H1 (cell line): ENCODE measurements around the gene CACFD1. TPM values are rescaled to one million over a fixed set of nuclear protein-coding genes. Genes with fewer than 3 reads are reported as not detected.

ENCODE experiments used
- CTCF ChIA-PET: fragments of 300-600 bp; sonication (Branson Sonifier 250); formaldehyde crosslinking; loops from one replicate; lab custom pipeline; 2021; ENCODE audit not compliant: partially characterized antibody; lab: Charles Lee
- POLR2A ChIA-PET: fragments of 300-600 bp; sonication (Branson Sonifier 250); formaldehyde crosslinking; loops from one replicate; lab custom pipeline; 2021; ENCODE audit warnings: inconsistent platforms; ENCODE audit not compliant: partially characterized antibody; lab: Charles Lee
- DNase-seq, 2 experiments: peaks; one replicate each; pipeline versions ENCODE4 v3.0.0 to v3.0.0-alpha.2; 2010 to 2022; ENCODE audit warnings: low spot score in 2 of 2, low read depth in 1 of 2, mixed read lengths in 1 of 2
- FAIRE-seq: peaks from 2 replicates; lab custom pipeline; 2011; peaks lifted over from hg19 to GRCh38; lab: Jason Lieb, UNC
- H2AFZ ChIP-seq: 2 replicates; pipeline ENCODE4 v1.8.1; 2012; ENCODE audit warnings: low read length, inconsistent platforms
- H2AK5ac ChIP-seq: 2 replicates; pipeline ENCODE4 v1.6.1; 2013; ENCODE audit warnings: low read depth, low read length
- H2BK120ac ChIP-seq: replicated peaks from 2 replicates; pipeline ENCODE3; 2013; ENCODE audit warnings: low read depth, low read length, inconsistent platforms
- H2BK12ac ChIP-seq: 2 replicates; pipeline ENCODE4 v1.6.1; 2013; ENCODE audit warnings: low read depth, low read length
- H2BK15ac ChIP-seq: 2 replicates; pipeline ENCODE4 v1.6.1; 2013; ENCODE audit warnings: low read length
- H2BK20ac ChIP-seq: 2 replicates; pipeline ENCODE4 v1.6.1; 2013; ENCODE audit warnings: low read length
- H2BK5ac ChIP-seq: 2 replicates; pipeline ENCODE4 v1.6.1; 2013; ENCODE audit warnings: low read depth, low read length
- H3K14ac ChIP-seq: 2 replicates; pipeline ENCODE4 v1.6.1; 2013; ENCODE audit warnings: inconsistent platforms; ENCODE audit not compliant: insufficient read length
- H3K18ac ChIP-seq: 2 replicates; pipeline ENCODE4 v1.6.1; 2013; ENCODE audit warnings: low read length; ENCODE audit errors: extremely low read depth
- H3K23ac ChIP-seq: 2 replicates; pipeline ENCODE4 v1.6.1; 2013; ENCODE audit warnings: inconsistent platforms; ENCODE audit not compliant: insufficient read length
- H3K23me2 ChIP-seq: 2 replicates; pipeline ENCODE4 v1.6.1; 2013; ENCODE audit warnings: low read depth, low read length
- H3K27ac ChIP-seq: 2 replicates; pipeline ENCODE4 v1.6.1; 2011; ENCODE audit warnings: low read depth, low read length, inconsistent platforms
- H3K27me3 ChIP-seq, 4 experiments: replicated peaks in 1 of 4; 1 replicate in 1 of 4; 2 replicates in 3 of 4; pipeline versions ENCODE4 v1.6.1 to v1.8.1; 2011 to 2013; ENCODE audit warnings: low read length in 3 of 4, mild to moderate bottlenecking in 3 of 4, inconsistent platforms in 2 of 4, mixed read lengths in 2 of 4, moderate library complexity in 1 of 4; ENCODE audit not compliant: control insufficient read depth in 3 of 4, insufficient read depth in 3 of 4; ENCODE audit errors: extremely low read depth in 1 of 4
- H3K36me3 ChIP-seq, 4 experiments: 2 replicates each; pipeline versions ENCODE4 v1.6.1 to v1.8.1; 2011 to 2013; ENCODE audit warnings: mild to moderate bottlenecking in 4 of 4, low read length in 3 of 4, moderate library complexity in 2 of 4, control low read depth in 1 of 4, inconsistent platforms in 1 of 4; ENCODE audit not compliant: insufficient read depth in 4 of 4, control insufficient read depth in 2 of 4
- H3K4ac ChIP-seq: replicated peaks from 2 replicates; pipeline ENCODE3; 2013; ENCODE audit warnings: low read length, low read depth, mixed read lengths, inconsistent platforms; ENCODE audit not compliant: insufficient read length
- H3K4me1 ChIP-seq, 4 experiments: replicated peaks in 1 of 4; 1 replicate in 1 of 4; 2 replicates in 3 of 4; pipeline versions ENCODE4 v1.6.1 to v1.8.1; 2011 to 2013; ENCODE audit warnings: low read length in 3 of 4, inconsistent platforms in 2 of 4, mixed read lengths in 1 of 4; ENCODE audit not compliant: insufficient read depth in 4 of 4, control insufficient read depth in 3 of 4
- H3K4me2 ChIP-seq, 2 experiments: 2 replicates each; pipeline versions ENCODE4 v1.6.1 to v1.8.1; 2011 to 2013; ENCODE audit warnings: low read depth in 2 of 2, low read length in 2 of 2, control low read depth in 1 of 2, inconsistent platforms in 1 of 2, mild to moderate bottlenecking in 1 of 2; ENCODE audit not compliant: insufficient read depth in 1 of 2
- H3K4me3 ChIP-seq, 4 experiments: fragments of 200-600, 300-600 bp in 1 of 4; sonication (generic), shearing (Covaris generic), sonication (Bioruptor Twin) in 1 of 4; 2 replicates each; pipeline versions ENCODE4 v1.5.1 to v1.8.1; 2011 to 2016; ENCODE audit warnings: low read length in 4 of 4, low read depth in 3 of 4, control low read depth in 2 of 4, inconsistent platforms in 2 of 4, mild to moderate bottlenecking in 2 of 4, mixed read lengths in 1 of 4, moderate library complexity in 1 of 4; ENCODE audit not compliant: insufficient read depth in 2 of 4; ENCODE audit errors: extremely low read depth in 1 of 4
- H3K56ac ChIP-seq: replicated peaks from 2 replicates; pipeline ENCODE3; 2013; ENCODE audit warnings: low read depth, mild to moderate bottlenecking, mixed read lengths, low read length, inconsistent platforms; ENCODE audit not compliant: insufficient read length
- H3K79me1 ChIP-seq: 2 replicates; pipeline ENCODE4 v1.6.1; 2013; ENCODE audit warnings: low read depth, low read length, control low read depth
- H3K79me2 ChIP-seq, 2 experiments: 2 replicates each; pipeline versions ENCODE4 v1.6.1 to v1.8.1; 2012 to 2013; ENCODE audit warnings: low read length in 2 of 2, mild to moderate bottlenecking in 2 of 2, inconsistent platforms in 1 of 2; ENCODE audit not compliant: insufficient read depth in 2 of 2, control insufficient read depth in 1 of 2
- H3K9ac ChIP-seq, 4 experiments: replicated peaks in 1 of 4; 1 replicate in 1 of 4; 2 replicates in 3 of 4; pipeline versions ENCODE4 v1.6.1 to v1.8.1; 2011 to 2013; ENCODE audit warnings: low read depth in 3 of 4, low read length in 3 of 4, control low read depth in 2 of 4, mild to moderate bottlenecking in 2 of 4, moderate library complexity in 2 of 4, inconsistent platforms in 1 of 4; ENCODE audit errors: extremely low read depth in 1 of 4
- H3K9me3 ChIP-seq, 2 experiments: 2 replicates each; pipeline versions ENCODE4 v1.6.1 to v1.8.1; 2012 to 2013; ENCODE audit warnings: mild to moderate bottlenecking in 2 of 2, moderate library complexity in 2 of 2, control low read depth in 1 of 2, inconsistent platforms in 1 of 2, low read depth in 1 of 2, low read length in 1 of 2, mixed read lengths in 1 of 2; ENCODE audit not compliant: insufficient read depth in 2 of 2
- H4K20me1 ChIP-seq, 2 experiments: replicated peaks in 1 of 2; 2 replicates each; pipeline versions ENCODE3 to v1.8.1; 2011 to 2013; ENCODE audit warnings: inconsistent platforms in 2 of 2, low read length in 2 of 2, mild to moderate bottlenecking in 1 of 2; ENCODE audit not compliant: insufficient read depth in 2 of 2, control insufficient read depth in 1 of 2
- H4K5ac ChIP-seq: 2 replicates; pipeline ENCODE4 v1.6.1; 2013; ENCODE audit warnings: low read length, low read depth, mixed read lengths, inconsistent platforms; ENCODE audit not compliant: insufficient read length
- H4K8ac ChIP-seq: 2 replicates; pipeline ENCODE4 v1.8.0; 2013; ENCODE audit warnings: mild to moderate bottlenecking, moderate library complexity, low read length, inconsistent platforms; ENCODE audit not compliant: insufficient read depth; ENCODE audit errors: extremely low read depth
- H4K91ac ChIP-seq: replicated peaks from 2 replicates; pipeline ENCODE3; 2013; ENCODE audit warnings: low read length, mixed read lengths, inconsistent platforms; ENCODE audit not compliant: insufficient read length
- RAD21 ChIP-seq, 2 experiments: IDR thresholded peaks in 1 of 2; conservative IDR thresholded peaks in 1 of 2; 2 replicates each; pipeline ENCODE4 v1.6.1; 2011; ENCODE audit warnings: low read depth in 2 of 2, low read length in 2 of 2, improper control_type of control experiment in 1 of 2, inconsistent platforms in 1 of 2, mild to moderate bottlenecking in 1 of 2, moderate library complexity in 1 of 2
- SIX5 ChIP-seq: IDR thresholded peaks from 2 replicates; pipeline ENCODE4 v1.6.1; 2011; ENCODE audit warnings: mild to moderate bottlenecking, low read depth, low read length
- WGBS, 2 experiments: shearing (Covaris generic) in 1 of 2; methylation state at CpG; one replicate each; pipeline versions ENCODE4 v1.1.6 to v1.1.7; 2013 to 2015; ENCODE audit warnings: low lambda C conversion rate in 2 of 2, mixed read lengths in 2 of 2, inconsistent platforms in 1 of 2, low coverage in 1 of 2, missing lambda C conversion rate in 1 of 2; ENCODE audit not compliant: insufficient replicate concordance in 2 of 2, insufficient coverage in 1 of 2, insufficient read length in 1 of 2; ENCODE audit errors: extremely low coverage in 1 of 2, missing lambda C conversion rate in 1 of 2; 5-methylcytosine and 5-hydroxymethylcytosine counted together
- polyA plus RNA-seq, 7 experiments: library from polyadenylated mRNA; depleted of rRNA in 3 of 7; stranded (reverse) in 5 of 7; unstranded in 2 of 7; fragments of >200 nt in 5 of 7; fragments of 200-250 nt in 2 of 7; gene quantifications; 1 replicate in 5 of 7; 2 replicates in 1 of 7; 4 replicates in 1 of 7; pipeline versions ENCODE4 v1.2.1 to v1.2.3, GENCODE V29; 2011 to 2013; ENCODE audit warnings: missing spikeins in 2 of 7, mixed read lengths in 2 of 7
- total RNA-seq: library from RNA; stranded (reverse); fragmentation: NEBNext Ultra II Directional; extraction: Animal tissue kit (Norgen Biotek cat#: 25700); gene quantifications from 2 replicates; pipeline ENCODE4 v1.2.1, GENCODE V29; 2021
- TF ChIP-seq, protein P1 (sequence below), 3 experiments: IDR thresholded peaks; 1 replicate in 2 of 3; 2 replicates in 1 of 3; pipeline versions ENCODE4 v1.5.1 to v1.6.1; 2011; ENCODE audit warnings: low read length in 3 of 3, mild to moderate bottlenecking in 3 of 3, inconsistent platforms in 2 of 3, low read depth in 1 of 3, moderate library complexity in 1 of 3; ENCODE audit not compliant: insufficient read depth in 1 of 3; ENCODE audit errors: control extremely low read depth in 1 of 3

Gene CACFD1
- total and polyA plus RNA-seq, 2 of the 8 experiments (the other 6 are each of a cell fraction or from before 2014, with no cell fraction given) = 13.4 to 15.5 TPM

DNA sequence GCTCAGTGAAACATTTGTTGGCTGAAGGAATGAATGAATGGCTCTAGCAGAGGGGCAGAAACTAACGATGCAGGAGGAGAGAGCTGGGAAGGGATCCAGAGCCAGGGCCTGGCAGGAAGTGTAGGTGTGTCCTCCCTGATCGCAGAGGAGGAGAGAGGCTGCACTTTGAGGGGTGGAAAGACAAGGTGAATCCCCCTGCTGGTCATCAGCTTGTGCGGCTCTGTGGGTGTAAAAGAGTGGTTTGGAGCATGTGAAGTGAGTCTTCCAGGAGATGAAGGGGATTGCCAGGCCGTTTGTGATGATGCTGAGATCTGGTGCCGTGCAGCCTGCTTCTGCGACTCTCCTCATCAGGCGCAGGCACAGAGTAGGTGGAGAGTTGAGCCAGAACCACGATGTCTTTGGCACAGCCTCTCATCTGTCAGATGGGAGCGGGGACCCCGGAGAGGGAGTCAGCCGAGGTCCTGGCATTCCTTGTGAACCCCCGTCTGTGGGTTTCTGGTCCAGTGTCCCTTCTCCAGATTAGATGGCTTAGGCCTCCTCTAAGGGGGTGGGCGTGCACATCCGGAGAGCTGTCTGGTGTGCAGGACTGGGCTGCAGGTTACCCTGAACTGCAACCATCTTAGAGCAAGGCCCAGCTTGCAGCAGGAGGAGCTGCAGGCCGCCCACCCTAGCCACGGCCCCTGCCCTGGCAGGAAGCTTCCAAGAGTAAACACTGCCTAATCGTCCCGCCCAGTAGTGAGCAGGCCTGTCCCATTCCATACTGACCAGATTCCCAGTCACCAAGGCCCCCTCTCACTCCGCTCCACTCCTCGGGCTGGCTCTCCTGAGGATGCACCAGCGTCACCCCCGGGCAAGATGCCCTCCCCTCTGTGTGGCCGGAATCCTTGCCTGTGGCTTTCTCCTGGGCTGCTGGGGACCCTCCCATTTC is 37.9 kb upstream of the CACFD1 start, which contains the start of gene ADAMTS13:
ADAMTS13 (plus strand) TSS at position 753 of the 928 bp plus-strand sequence; CDS start at position 830, 77 bp downstream.
- Histone ChIP-seq H3K9me3 (no peaks in the 10 kb centered on the region), H2BK12ac (peak within 1 kb of the TSS; percentile 55; the same call in 1 of the 2 replicates), H3K14ac (no peak within 1 kb of the TSS), H3K9ac (peak within 1 kb of the TSS in 1 of 4 experiments; percentile 28; a peak in 1 of 7 replicates), H2BK120ac (no peak within 1 kb of the TSS), H3K4me2 (no peak within 1 kb of the TSS; a peak in 1 of 4 replicates), H3K79me1 (peaks cover under 1% of the 10 kb centered on the region), H3K23ac (no peak within 1 kb of the TSS), H2BK20ac (no peak within 1 kb of the TSS), H3K36me3 (no peaks in the 10 kb centered on the region), H3K27ac (no peak within 1 kb of the TSS), H4K5ac (no peak within 1 kb of the TSS), H2AK5ac (0 out of 2 replicates have a peak within 1 kb of the TSS, but pooled peaks have one; percentile 17), H3K18ac (no peak within 1 kb of the TSS; the same call in 1 of the 2 replicates), H2AFZ (no peak within 1 kb of the TSS), H3K4me3 (no peak within 1 kb of the TSS), H3K23me2 (peaks cover 4% of the 10 kb centered on the region), H4K91ac (peak within 1 kb of the TSS; percentile 6), H2BK5ac (peak within 1 kb of the TSS; percentile 21; the same call in 1 of the 2 replicates), H4K20me1 (no peaks in the 10 kb centered on the region), H2BK15ac (peak within 1 kb of the TSS; percentile 81; the same call in 1 of the 2 replicates), H3K79me2 (peaks cover 0 to 7% of the 10 kb centered on the region in 2 experiments; a peak in 2 of 4 replicates), H3K27me3 (no peaks in the 10 kb centered on the region; a peak in 1 of 7 replicates), H3K56ac (no peak within 1 kb of the TSS), H4K8ac (0 out of 2 replicates have a peak within 1 kb of the TSS, but pooled peaks have one; percentile 60), H3K4me1 (peaks cover 0 to 15% (median 3%) of the 10 kb centered on the region in 4 experiments; a peak in 4 of 7 replicates), H3K4ac (no peak within 1 kb of the TSS)
- DNase-seq (no peak), FAIRE-seq (no peak)
- POLR2A ChIA-PET = interaction anchor here (0.6 to 3.6 kb wide), 7 partner anchors 10 to 80 kb away, joined by 3 to 19 read pairs (median 3); partner anchors contain the start of genes MED22 and RPL7A
- TF ChIP-seq RAD21 (IDR thresholded peaks at IDR 0.05 in 1 of 2, conservative IDR thresholded peaks at IDR 0.05 in 1 of 2; ENCODE audit: low read depth in 2 of 2, low read length in 2 of 2) (peak in 1 of 2 experiments; percentile 19; a peak in 1 of 4 replicates), SIX5 (no peak)
- TF ChIP-seq, protein P1, sequence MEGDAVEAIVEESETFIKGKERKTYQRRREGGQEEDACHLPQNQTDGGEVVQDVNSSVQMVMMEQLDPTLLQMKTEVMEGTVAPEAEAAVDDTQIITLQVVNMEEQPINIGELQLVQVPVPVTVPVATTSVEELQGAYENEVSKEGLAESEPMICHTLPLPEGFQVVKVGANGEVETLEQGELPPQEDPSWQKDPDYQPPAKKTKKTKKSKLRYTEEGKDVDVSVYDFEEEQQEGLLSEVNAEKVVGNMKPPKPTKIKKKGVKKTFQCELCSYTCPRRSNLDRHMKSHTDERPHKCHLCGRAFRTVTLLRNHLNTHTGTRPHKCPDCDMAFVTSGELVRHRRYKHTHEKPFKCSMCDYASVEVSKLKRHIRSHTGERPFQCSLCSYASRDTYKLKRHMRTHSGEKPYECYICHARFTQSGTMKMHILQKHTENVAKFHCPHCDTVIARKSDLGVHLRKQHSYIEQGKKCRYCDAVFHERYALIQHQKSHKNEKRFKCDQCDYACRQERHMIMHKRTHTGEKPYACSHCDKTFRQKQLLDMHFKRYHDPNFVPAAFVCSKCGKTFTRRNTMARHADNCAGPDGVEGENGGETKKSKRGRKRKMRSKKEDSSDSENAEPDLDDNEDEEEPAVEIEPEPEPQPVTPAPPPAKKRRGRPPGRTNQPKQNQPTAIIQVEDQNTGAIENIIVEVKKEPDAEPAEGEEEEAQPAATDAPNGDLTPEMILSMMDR (IDR thresholded peaks at IDR 0.05; ENCODE audit: control extremely low read depth in 1 of 3, insufficient read depth in 1 of 3, low read depth in 1 of 3, low read length in 3 of 3) = peak in 2 of 3 experiments; percentile 30 to 69; a peak in 2 of 4 replicates
- CTCF ChIA-PET = interaction anchor here (0.7 to 3.7 kb wide), 20 partner anchors 9 to 233 kb away, joined by 3 to 16 read pairs (median 3); partner anchors contain the start of gene CACFD1
- WGBS, 2 experiments = 77% methylated on average over 23 of the region's 23 CpGs; no CpG with 5 or more reads in 1 of the 2 experiments
